DMS53 treated with DMSO at 0.1 percent for 48 hours (cell line): ENCODE data around the gene WNT5A.
A peak's percentile ranks its signal among the peaks of the same experiment; 100 is the strongest.

Source experiments
- DNase-seq: peaks from one replicate; lab custom pipeline; 2025; ENCODE audit not compliant: unreplicated experiment; lab: John Stamatoyannopoulos, UW

WNT5A gene

GRCh38 chr3:55486857-55487380 lies at the start of gene WNT5A:
Gene WNT5A, minus strand, starts transcription at chr3:55487306. Its CDS starts 321 bp downstream, at chr3:55486985.
- DNase-seq, result no peak

GRCh38 chr3:55534876-55535275 lies 47.8 kb upstream of the WNT5A start:
- DNase-seq, result no peak

GRCh38 chr3:55532806-55533205 lies 45.7 kb upstream of the WNT5A start:
- no peak for DNase-seq

- DNase-seq, result no peak
These were observed 44.2 kb upstream of the WNT5A start for GRCh38 chr3:55531321-55531720.

- DNase-seq, result no peak
These were observed 40.3 kb upstream of the WNT5A start for GRCh38 chr3:55527361-55527760.

GRCh38 chr3:55526332-55527030 lies 39.4 kb upstream of the WNT5A start:
- DNase-seq, result peak; percentile 62

- no peak for DNase-seq
These were observed 38.3 kb upstream of the WNT5A start for GRCh38 chr3:55525436-55525835.

GRCh38 chr3:55524565-55525244 lies 37.6 kb upstream of the WNT5A start:
- DNase-seq, result no peak

- DNase-seq, result no peak
These were observed 36.4 kb upstream of the WNT5A start for GRCh38 chr3:55523471-55523870.

GRCh38 chr3:55521738-55522421 lies 34.8 kb upstream of the WNT5A start:
- DNase-seq, result no peak

- DNase-seq, result no peak
These were observed 34.1 kb upstream of the WNT5A start for GRCh38 chr3:55521064-55521737.

GRCh38 chr3:55519019-55519418 lies 31.9 kb upstream of the WNT5A start:
- no peak for DNase-seq

- DNase-seq, result no peak
These were observed 31.3 kb upstream of the WNT5A start for GRCh38 chr3:55518451-55518850.

- no peak for DNase-seq
These were observed 29.4 kb upstream of the WNT5A start for GRCh38 chr3:55516392-55517030.

- no peak for DNase-seq
These were observed 28.6 kb upstream of the WNT5A start for GRCh38 chr3:55515550-55516246.

GRCh38 chr3:55514962-55515361 lies 27.9 kb upstream of the WNT5A start:
- DNase-seq, result no peak

GRCh38 chr3:55512571-55513343 lies 25.7 kb upstream of the WNT5A start:
- DNase-seq, result no peak

- no peak for DNase-seq
These were observed 24.9 kb upstream of the WNT5A start for GRCh38 chr3:55511895-55512570.

- no peak for DNase-seq
These were observed 21.2 kb upstream of the WNT5A start for GRCh38 chr3:55508335-55508734.
